NT2/D1 (cell line): ENCODE measurements around the gene GUF1.

Experiments
- SUZ12 ChIP-seq: IDR thresholded peaks from 2 replicates; pipeline ENCODE4 v1.6.1; 2011; ENCODE audit not compliant: insufficient read length, insufficient read depth; ENCODE audit errors: extremely low read depth
- YY1 ChIP-seq: IDR thresholded peaks from 2 replicates; pipeline ENCODE4 v1.6.1; 2011; ENCODE audit not compliant: insufficient read length, insufficient read depth

GRCh38 chr4:44660396-44660795 lies 17.8 kb upstream of the GUF1 start:
- no peak for TF ChIP-seq YY1
- no peak for TF ChIP-seq SUZ12
